Measurements from ENCODE around the gene HBG2. TPM values are rescaled to one million over a fixed set of nuclear protein-coding genes. Genes with fewer than 3 reads are reported as not detected.

The HBG2 gene
- total and polyA plus RNA-seq, 2 experiments from 2014 or later = not detected

DNA sequence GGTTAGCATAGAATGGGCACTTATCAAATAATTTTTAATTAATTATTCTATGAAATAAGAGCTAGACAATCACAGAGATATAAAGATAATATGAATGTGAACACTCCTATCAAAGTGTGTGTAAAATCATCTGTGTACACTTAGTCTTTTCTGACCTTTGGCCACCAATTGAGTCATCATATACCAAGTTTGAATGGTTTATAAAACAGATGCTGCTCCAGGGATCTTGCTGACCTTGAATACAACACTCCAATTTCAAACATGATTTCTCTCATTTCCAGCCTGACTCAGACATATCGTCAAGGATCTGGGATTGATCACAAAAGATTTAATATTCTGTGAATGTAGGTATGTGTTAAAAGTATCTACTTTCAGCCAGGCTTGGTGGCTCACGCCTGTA, 51.2 kb downstream of the HBG2 start:
- Mint-ChIP-seq H3K27me3 (ENCODE audit: insufficient read depth, low read depth, poor library complexity) (peaks cover 2% of the 10 kb centered on the region), H3K27ac (no peak overlapping the region)
- no peak for ATAC-seq

More for the DNA sequence above, 51.2 kb downstream of the HBG2 start:
- Histone ChIP-seq H2AFZ (no peak overlapping the region), H3K4me2 (no peak overlapping the region), H3K27me3 (ENCODE audit: insufficient read depth) (no peaks in the 10 kb centered on the region), H4K20me1 (replicated peaks; ENCODE audit: insufficient read depth) (no peaks in the 10 kb centered on the region), H3K27ac (ENCODE audit: low read depth) (no peak overlapping the region), H3K36me3 (ENCODE audit: insufficient read depth) (no peaks in the 10 kb centered on the region), H3K4me3 (no peak overlapping the region), H3K9me2 (ENCODE audit: insufficient read depth) (no peaks in the 10 kb centered on the region), H3F3A (replicated peaks; ENCODE audit: low read depth) (no peaks in the 10 kb centered on the region), H3K79me2 (replicated peaks; ENCODE audit: insufficient read depth) (no peaks in the 10 kb centered on the region), H3K4me1 (ENCODE audit: insufficient read depth) (0 out of 2 replicates have a peak, but pooled peaks cover 1% of the 10 kb centered on the region)
- no peaks in the 10 kb centered on the region for H3K9me3 Mint-ChIP-seq
- TF ChIP-seq NANOG (IDR thresholded peaks at IDR 0.05; ENCODE audit: borderline replicate concordance) (no peak), JUNB (IDR thresholded peaks at IDR 0.05; ENCODE audit: unreplicated experiment) (no peak), POLR2AphosphoS5 (IDR thresholded peaks at IDR 0.05; ENCODE audit: low read depth) (no peak), ZNF114 (CRISPR knock-in tag; IDR thresholded peaks at IDR 0.05) (no peak), EZH2phosphoT487 (IDR thresholded peaks at IDR 0.05; ENCODE audit: unreplicated experiment) (no peak), ZNF331 (CRISPR knock-in tag; IDR thresholded peaks at IDR 0.05; ENCODE audit: low read depth) (no peak), CREB1 (CRISPR knock-in tag; IDR thresholded peaks at IDR 0.05; ENCODE audit: low read depth) (no peak), EZH2 (IDR thresholded peaks at IDR 0.05; ENCODE audit: low read depth, unreplicated experiment) (no peak)
- TF ChIP-seq, protein P1, sequence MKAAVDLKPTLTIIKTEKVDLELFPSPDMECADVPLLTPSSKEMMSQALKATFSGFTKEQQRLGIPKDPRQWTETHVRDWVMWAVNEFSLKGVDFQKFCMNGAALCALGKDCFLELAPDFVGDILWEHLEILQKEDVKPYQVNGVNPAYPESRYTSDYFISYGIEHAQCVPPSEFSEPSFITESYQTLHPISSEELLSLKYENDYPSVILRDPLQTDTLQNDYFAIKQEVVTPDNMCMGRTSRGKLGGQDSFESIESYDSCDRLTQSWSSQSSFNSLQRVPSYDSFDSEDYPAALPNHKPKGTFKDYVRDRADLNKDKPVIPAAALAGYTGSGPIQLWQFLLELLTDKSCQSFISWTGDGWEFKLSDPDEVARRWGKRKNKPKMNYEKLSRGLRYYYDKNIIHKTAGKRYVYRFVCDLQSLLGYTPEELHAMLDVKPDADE (IDR thresholded peaks at IDR 0.05) = no peak
- no peaks in the 10 kb centered on the region for H3K4me1 Mint-ChIP-seq
- H3K36me3 Mint-ChIP-seq (ENCODE audit: low read depth) = no peaks in the 10 kb centered on the region
- no peak overlapping the region for H3K4me3 Mint-ChIP-seq
- DNase-seq (ENCODE audit: low spot score) = no peak

Other genes starting within 250 kb of the HBG2 start
- not detected in 2 replicates for gene OR52J3, start 208.3 kb downstream of the HBG2 start, total RNA-seq (2014; rRNA removed; shearing (Covaris generic))
- gene OR52J3, start 208.3 kb downstream of the HBG2 start, polyA plus RNA-seq (2016; fragmentation: Nextera tagmentation; extraction: Ambion mirVana) = not detected in 2 replicates
- not detected in 2 replicates for gene OR52E2, start 195.2 kb downstream of the HBG2 start, total RNA-seq (2014; rRNA removed; shearing (Covaris generic))
- gene OR52E2, start 195.2 kb downstream of the HBG2 start, polyA plus RNA-seq (2016; fragmentation: Nextera tagmentation; extraction: Ambion mirVana) = not detected in 2 replicates
- not detected in 2 replicates for gene OR52E1, start 185.2 kb downstream of the HBG2 start, total RNA-seq (2014; rRNA removed; shearing (Covaris generic))
- gene OR52E1, start 185.2 kb downstream of the HBG2 start, polyA plus RNA-seq (2016; fragmentation: Nextera tagmentation; extraction: Ambion mirVana) = not detected in 2 replicates
- gene OR52A5, start 116.4 kb downstream of the HBG2 start, total RNA-seq (2014; rRNA removed; shearing (Covaris generic)) = 0.24 and 0.39 TPM in 2 replicates
- 0.05 and 0.11 TPM in 2 replicates for gene OR52A5, start 116.4 kb downstream of the HBG2 start, polyA plus RNA-seq (2016; fragmentation: Nextera tagmentation; extraction: Ambion mirVana)
- gene OR52A1, start 100.0 kb downstream of the HBG2 start, total RNA-seq (2014; rRNA removed; shearing (Covaris generic)) = 4.3 and 4.4 TPM in 2 replicates
- 0.73 and 0.82 TPM in 2 replicates for gene OR52A1, start 100.0 kb downstream of the HBG2 start, polyA plus RNA-seq (2016; fragmentation: Nextera tagmentation; extraction: Ambion mirVana)
- not detected in 2 replicates for gene OR51V1, start 54.1 kb downstream of the HBG2 start, total RNA-seq (2014; rRNA removed; shearing (Covaris generic))
- gene OR51V1, start 54.1 kb downstream of the HBG2 start, polyA plus RNA-seq (2016; fragmentation: Nextera tagmentation; extraction: Ambion mirVana) = not detected in 2 replicates
- gene HBB, start 27.7 kb downstream of the HBG2 start, total RNA-seq (2014; rRNA removed; shearing (Covaris generic)) = not detected in 2 replicates
- gene HBB, start 27.7 kb downstream of the HBG2 start, polyA plus RNA-seq (2016; fragmentation: Nextera tagmentation; extraction: Ambion mirVana) = not detected in 2 replicates
- gene HBD, start 20.3 kb downstream of the HBG2 start, total RNA-seq (2014; rRNA removed; shearing (Covaris generic)) = not detected in 2 replicates
- gene HBD, start 20.3 kb downstream of the HBG2 start, polyA plus RNA-seq (2016; fragmentation: Nextera tagmentation; extraction: Ambion mirVana) = not detected in 2 replicates
- gene HBG1, start 4.9 kb downstream of the HBG2 start, total RNA-seq (2014; rRNA removed; shearing (Covaris generic)) = not detected in 2 replicates
- not detected in 2 replicates for gene HBG1, start 4.9 kb downstream of the HBG2 start, polyA plus RNA-seq (2016; fragmentation: Nextera tagmentation; extraction: Ambion mirVana)
- gene HBE1, start 15.2 kb upstream of the HBG2 start, total RNA-seq (2014; rRNA removed; shearing (Covaris generic)) = 1.0 TPM in 1 of 2 replicates, not detected in the other
- not detected in 2 replicates for gene HBE1, start 15.2 kb upstream of the HBG2 start, polyA plus RNA-seq (2016; fragmentation: Nextera tagmentation; extraction: Ambion mirVana)
- gene OR51B4, start 47.2 kb upstream of the HBG2 start, total RNA-seq (2014; rRNA removed; shearing (Covaris generic)) = not detected in 2 replicates
- gene OR51B4, start 47.2 kb upstream of the HBG2 start, polyA plus RNA-seq (2016; fragmentation: Nextera tagmentation; extraction: Ambion mirVana) = not detected in 2 replicates
- gene OR51B2, start 69.5 kb upstream of the HBG2 start, total RNA-seq (2014; rRNA removed; shearing (Covaris generic)) = not detected in 2 replicates
- gene OR51B2, start 69.5 kb upstream of the HBG2 start, polyA plus RNA-seq (2016; fragmentation: Nextera tagmentation; extraction: Ambion mirVana) = not detected in 2 replicates
- not detected in 2 replicates for gene OR51B5, start 88.7 kb upstream of the HBG2 start, total RNA-seq (2014; rRNA removed; shearing (Covaris generic))
- gene OR51B5, start 88.7 kb upstream of the HBG2 start, polyA plus RNA-seq (2016; fragmentation: Nextera tagmentation; extraction: Ambion mirVana) = not detected in 2 replicates
- not detected in 2 replicates for gene OR51B6, start 96.7 kb upstream of the HBG2 start, total RNA-seq (2014; rRNA removed; shearing (Covaris generic))
- gene OR51B6, start 96.7 kb upstream of the HBG2 start, polyA plus RNA-seq (2016; fragmentation: Nextera tagmentation; extraction: Ambion mirVana) = not detected in 2 replicates
- 0.03 and 0.35 TPM in 2 replicates for gene OR51M1, start 129.0 kb upstream of the HBG2 start, total RNA-seq (2014; rRNA removed; shearing (Covaris generic))
- not detected in 2 replicates for gene OR51M1, start 129.0 kb upstream of the HBG2 start, polyA plus RNA-seq (2016; fragmentation: Nextera tagmentation; extraction: Ambion mirVana)
- not detected in 2 replicates for gene OR51Q1, start 167.3 kb upstream of the HBG2 start, total RNA-seq (2014; rRNA removed; shearing (Covaris generic))
- gene OR51Q1, start 167.3 kb upstream of the HBG2 start, polyA plus RNA-seq (2016; fragmentation: Nextera tagmentation; extraction: Ambion mirVana) = not detected in 2 replicates
- 1.1 TPM in 1 of 2 replicates, not detected in the other for gene OR51I1, start 186.7 kb upstream of the HBG2 start, total RNA-seq (2014; rRNA removed; shearing (Covaris generic))
- not detected in 2 replicates for gene OR51I1, start 186.7 kb upstream of the HBG2 start, polyA plus RNA-seq (2016; fragmentation: Nextera tagmentation; extraction: Ambion mirVana)
- gene OR51I2, start 194.5 kb upstream of the HBG2 start, total RNA-seq (2014; rRNA removed; shearing (Covaris generic)) = not detected in 2 replicates
- gene OR51I2, start 194.5 kb upstream of the HBG2 start, polyA plus RNA-seq (2016; fragmentation: Nextera tagmentation; extraction: Ambion mirVana) = not detected in 2 replicates
- not detected in 2 replicates for gene OR52D1, start 233.9 kb upstream of the HBG2 start, total RNA-seq (2014; rRNA removed; shearing (Covaris generic))
- gene OR52D1, start 233.9 kb upstream of the HBG2 start, polyA plus RNA-seq (2016; fragmentation: Nextera tagmentation; extraction: Ambion mirVana) = not detected in 2 replicates

All from GM23338 (cell line).